H1 (cell line): ENCODE data around the gene ELFN2. TPM values are rescaled to one million over a fixed set of nuclear protein-coding genes. Genes with fewer than 3 reads are reported as not detected.

Experiments
- CTCF ChIA-PET: fragments of 300-600 bp; sonication (Branson Sonifier 250); formaldehyde crosslinking; loops from one replicate; lab custom pipeline; 2021; ENCODE audit not compliant: partially characterized antibody; lab: Charles Lee
- POLR2A ChIA-PET: fragments of 300-600 bp; sonication (Branson Sonifier 250); formaldehyde crosslinking; loops from one replicate; lab custom pipeline; 2021; ENCODE audit warnings: inconsistent platforms; ENCODE audit not compliant: partially characterized antibody; lab: Charles Lee
- DNase-seq, 2 experiments: peaks; one replicate each; pipeline versions ENCODE4 v3.0.0 to v3.0.0-alpha.2; 2010 to 2022; ENCODE audit warnings: low spot score in 2 of 2, low read depth in 1 of 2, mixed read lengths in 1 of 2
- FAIRE-seq: peaks from 2 replicates; lab custom pipeline; 2011; peaks lifted over from hg19 to GRCh38; lab: Jason Lieb, UNC
- H2AFZ ChIP-seq: 2 replicates; pipeline ENCODE4 v1.8.1; 2012; ENCODE audit warnings: low read length, inconsistent platforms
- H2AK5ac ChIP-seq: 2 replicates; pipeline ENCODE4 v1.6.1; 2013; ENCODE audit warnings: low read depth, low read length
- H2BK120ac ChIP-seq: replicated peaks from 2 replicates; pipeline ENCODE3; 2013; ENCODE audit warnings: low read depth, low read length, inconsistent platforms
- H2BK12ac ChIP-seq: 2 replicates; pipeline ENCODE4 v1.6.1; 2013; ENCODE audit warnings: low read depth, low read length
- H2BK15ac ChIP-seq: 2 replicates; pipeline ENCODE4 v1.6.1; 2013; ENCODE audit warnings: low read length
- H2BK20ac ChIP-seq: 2 replicates; pipeline ENCODE4 v1.6.1; 2013; ENCODE audit warnings: low read length
- H2BK5ac ChIP-seq: 2 replicates; pipeline ENCODE4 v1.6.1; 2013; ENCODE audit warnings: low read depth, low read length
- H3K14ac ChIP-seq: 2 replicates; pipeline ENCODE4 v1.6.1; 2013; ENCODE audit warnings: inconsistent platforms; ENCODE audit not compliant: insufficient read length
- H3K18ac ChIP-seq: 2 replicates; pipeline ENCODE4 v1.6.1; 2013; ENCODE audit warnings: low read length; ENCODE audit errors: extremely low read depth
- H3K23ac ChIP-seq: 2 replicates; pipeline ENCODE4 v1.6.1; 2013; ENCODE audit warnings: inconsistent platforms; ENCODE audit not compliant: insufficient read length
- H3K23me2 ChIP-seq: 2 replicates; pipeline ENCODE4 v1.6.1; 2013; ENCODE audit warnings: low read depth, low read length
- H3K27ac ChIP-seq: 2 replicates; pipeline ENCODE4 v1.6.1; 2011; ENCODE audit warnings: low read depth, low read length, inconsistent platforms
- H3K27me3 ChIP-seq, 4 experiments: replicated peaks in 1 of 4; 1 replicate in 1 of 4; 2 replicates in 3 of 4; pipeline versions ENCODE4 v1.6.1 to v1.8.1; 2011 to 2013; ENCODE audit warnings: low read length in 3 of 4, mild to moderate bottlenecking in 3 of 4, inconsistent platforms in 2 of 4, mixed read lengths in 2 of 4, moderate library complexity in 1 of 4; ENCODE audit not compliant: control insufficient read depth in 3 of 4, insufficient read depth in 3 of 4; ENCODE audit errors: extremely low read depth in 1 of 4
- H3K36me3 ChIP-seq, 4 experiments: 2 replicates each; pipeline versions ENCODE4 v1.6.1 to v1.8.1; 2011 to 2013; ENCODE audit warnings: mild to moderate bottlenecking in 4 of 4, low read length in 3 of 4, moderate library complexity in 2 of 4, control low read depth in 1 of 4, inconsistent platforms in 1 of 4; ENCODE audit not compliant: insufficient read depth in 4 of 4, control insufficient read depth in 2 of 4
- H3K4ac ChIP-seq: replicated peaks from 2 replicates; pipeline ENCODE3; 2013; ENCODE audit warnings: low read length, low read depth, mixed read lengths, inconsistent platforms; ENCODE audit not compliant: insufficient read length
- H3K4me1 ChIP-seq, 4 experiments: replicated peaks in 1 of 4; 1 replicate in 1 of 4; 2 replicates in 3 of 4; pipeline versions ENCODE4 v1.6.1 to v1.8.1; 2011 to 2013; ENCODE audit warnings: low read length in 3 of 4, inconsistent platforms in 2 of 4, mixed read lengths in 1 of 4; ENCODE audit not compliant: insufficient read depth in 4 of 4, control insufficient read depth in 3 of 4
- H3K4me2 ChIP-seq, 2 experiments: 2 replicates each; pipeline versions ENCODE4 v1.6.1 to v1.8.1; 2011 to 2013; ENCODE audit warnings: low read depth in 2 of 2, low read length in 2 of 2, control low read depth in 1 of 2, inconsistent platforms in 1 of 2, mild to moderate bottlenecking in 1 of 2; ENCODE audit not compliant: insufficient read depth in 1 of 2
- H3K4me3 ChIP-seq, 4 experiments: fragments of 200-600, 300-600 bp in 1 of 4; sonication (generic), shearing (Covaris generic), sonication (Bioruptor Twin) in 1 of 4; 2 replicates each; pipeline versions ENCODE4 v1.5.1 to v1.8.1; 2011 to 2016; ENCODE audit warnings: low read length in 4 of 4, low read depth in 3 of 4, control low read depth in 2 of 4, inconsistent platforms in 2 of 4, mild to moderate bottlenecking in 2 of 4, mixed read lengths in 1 of 4, moderate library complexity in 1 of 4; ENCODE audit not compliant: insufficient read depth in 2 of 4; ENCODE audit errors: extremely low read depth in 1 of 4
- H3K56ac ChIP-seq: replicated peaks from 2 replicates; pipeline ENCODE3; 2013; ENCODE audit warnings: low read depth, mild to moderate bottlenecking, mixed read lengths, low read length, inconsistent platforms; ENCODE audit not compliant: insufficient read length
- H3K79me1 ChIP-seq: 2 replicates; pipeline ENCODE4 v1.6.1; 2013; ENCODE audit warnings: low read depth, low read length, control low read depth
- H3K79me2 ChIP-seq, 2 experiments: 2 replicates each; pipeline versions ENCODE4 v1.6.1 to v1.8.1; 2012 to 2013; ENCODE audit warnings: low read length in 2 of 2, mild to moderate bottlenecking in 2 of 2, inconsistent platforms in 1 of 2; ENCODE audit not compliant: insufficient read depth in 2 of 2, control insufficient read depth in 1 of 2
- H3K9ac ChIP-seq, 4 experiments: replicated peaks in 1 of 4; 1 replicate in 1 of 4; 2 replicates in 3 of 4; pipeline versions ENCODE4 v1.6.1 to v1.8.1; 2011 to 2013; ENCODE audit warnings: low read depth in 3 of 4, low read length in 3 of 4, control low read depth in 2 of 4, mild to moderate bottlenecking in 2 of 4, moderate library complexity in 2 of 4, inconsistent platforms in 1 of 4; ENCODE audit errors: extremely low read depth in 1 of 4
- H3K9me3 ChIP-seq, 2 experiments: 2 replicates each; pipeline versions ENCODE4 v1.6.1 to v1.8.1; 2012 to 2013; ENCODE audit warnings: mild to moderate bottlenecking in 2 of 2, moderate library complexity in 2 of 2, control low read depth in 1 of 2, inconsistent platforms in 1 of 2, low read depth in 1 of 2, low read length in 1 of 2, mixed read lengths in 1 of 2; ENCODE audit not compliant: insufficient read depth in 2 of 2
- H4K20me1 ChIP-seq, 2 experiments: replicated peaks in 1 of 2; 2 replicates each; pipeline versions ENCODE3 to v1.8.1; 2011 to 2013; ENCODE audit warnings: inconsistent platforms in 2 of 2, low read length in 2 of 2, mild to moderate bottlenecking in 1 of 2; ENCODE audit not compliant: insufficient read depth in 2 of 2, control insufficient read depth in 1 of 2
- H4K5ac ChIP-seq: 2 replicates; pipeline ENCODE4 v1.6.1; 2013; ENCODE audit warnings: low read length, low read depth, mixed read lengths, inconsistent platforms; ENCODE audit not compliant: insufficient read length
- H4K8ac ChIP-seq: 2 replicates; pipeline ENCODE4 v1.8.0; 2013; ENCODE audit warnings: mild to moderate bottlenecking, moderate library complexity, low read length, inconsistent platforms; ENCODE audit not compliant: insufficient read depth; ENCODE audit errors: extremely low read depth
- H4K91ac ChIP-seq: replicated peaks from 2 replicates; pipeline ENCODE3; 2013; ENCODE audit warnings: low read length, mixed read lengths, inconsistent platforms; ENCODE audit not compliant: insufficient read length
- CEBPB ChIP-seq: IDR thresholded peaks from 2 replicates; pipeline ENCODE4 v1.6.1; 2012; ENCODE audit warnings: low read depth, low read length
- EP300 ChIP-seq, 2 experiments: IDR thresholded peaks; 1 replicate in 1 of 2; 2 replicates in 1 of 2; pipeline ENCODE4 v1.6.1; 2011 to 2012; ENCODE audit warnings: low read depth in 2 of 2, low read length in 2 of 2, mild to moderate bottlenecking in 2 of 2, borderline replicate concordance in 1 of 2, inconsistent platforms in 1 of 2, moderate library complexity in 1 of 2
- JUN ChIP-seq: IDR thresholded peaks from 2 replicates; pipeline ENCODE4 v1.6.1; 2011; ENCODE audit warnings: low read depth, mild to moderate bottlenecking, improper control_type of control experiment, low read length
- KDM1A ChIP-seq: fragments of 200-600, 300-600 bp; sonication (generic); IDR thresholded peaks from 2 replicates; pipeline ENCODE4 v1.7.1; 2016; ENCODE audit warnings: mild to moderate bottlenecking, low read length, borderline replicate concordance
- MAFK ChIP-seq: IDR thresholded peaks from 2 replicates; pipeline ENCODE4 v1.6.1; 2012; ENCODE audit warnings: low read depth, mild to moderate bottlenecking, improper control_type of control experiment, low read length
- RFX5 ChIP-seq: IDR thresholded peaks from 2 replicates; pipeline ENCODE4 v1.6.1; 2011; ENCODE audit warnings: low read depth, low read length, improper control_type of control experiment, borderline replicate concordance
- SP4 ChIP-seq: IDR thresholded peaks from 2 replicates; pipeline ENCODE4 v1.6.1; 2012; ENCODE audit warnings: low read length, inconsistent platforms
- WGBS, 2 experiments: shearing (Covaris generic) in 1 of 2; methylation state at CpG; one replicate each; pipeline versions ENCODE4 v1.1.6 to v1.1.7; 2013 to 2015; ENCODE audit warnings: low lambda C conversion rate in 2 of 2, mixed read lengths in 2 of 2, inconsistent platforms in 1 of 2, low coverage in 1 of 2, missing lambda C conversion rate in 1 of 2; ENCODE audit not compliant: insufficient replicate concordance in 2 of 2, insufficient coverage in 1 of 2, insufficient read length in 1 of 2; ENCODE audit errors: extremely low coverage in 1 of 2, missing lambda C conversion rate in 1 of 2; 5-methylcytosine and 5-hydroxymethylcytosine counted together
- polyA plus RNA-seq, 7 experiments: library from polyadenylated mRNA; depleted of rRNA in 3 of 7; stranded (reverse) in 5 of 7; unstranded in 2 of 7; fragments of >200 nt in 5 of 7; fragments of 200-250 nt in 2 of 7; gene quantifications; 1 replicate in 5 of 7; 2 replicates in 1 of 7; 4 replicates in 1 of 7; pipeline versions ENCODE4 v1.2.1 to v1.2.3, GENCODE V29; 2011 to 2013; ENCODE audit warnings: missing spikeins in 2 of 7, mixed read lengths in 2 of 7
- total RNA-seq: library from RNA; stranded (reverse); fragmentation: NEBNext Ultra II Directional; extraction: Animal tissue kit (Norgen Biotek cat#: 25700); gene quantifications from 2 replicates; pipeline ENCODE4 v1.2.1, GENCODE V29; 2021

The ELFN2 gene
- total and polyA plus RNA-seq, 2 of the 8 experiments (the other 6 are each of a cell fraction or from before 2014, with no cell fraction given) = 0.63 to 0.88 TPM

DNA sequence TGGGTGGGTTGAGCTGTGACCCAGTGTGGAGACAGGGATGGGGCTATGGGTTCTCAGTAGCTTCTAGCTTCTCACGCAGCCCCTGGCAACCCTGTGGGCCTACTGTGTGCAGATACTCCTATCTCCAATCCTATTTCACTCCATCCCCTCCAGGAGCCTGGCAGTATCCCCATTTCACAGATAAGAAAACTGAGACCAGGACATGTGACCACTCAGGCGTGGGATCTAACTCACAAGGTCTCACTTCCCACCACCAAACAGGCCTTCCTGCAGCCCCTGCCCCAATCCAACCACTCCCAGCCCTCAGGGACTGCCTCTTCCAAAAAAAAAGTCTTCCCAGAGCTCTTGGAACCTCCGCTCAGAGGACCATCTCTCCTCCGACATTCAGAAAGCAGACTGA lies 15.6 kb downstream of the ELFN2 start:
- Histone ChIP-seq H2AK5ac (no peak overlapping the region; the same call in 1 of the 2 replicates), H4K8ac (no peak overlapping the region), H3K18ac (no peak overlapping the region), H3K27me3 (no peaks in the 10 kb centered on the region; a peak in 1 of 7 replicates), H3K9ac (no peak overlapping the region), H4K5ac (no peak overlapping the region), H3K4me3 (no peak overlapping the region), H3K23me2 (no peaks in the 10 kb centered on the region), H3K9me3 (no peaks in the 10 kb centered on the region), H3K36me3 (no peaks in the 10 kb centered on the region), H3K4ac (no peak overlapping the region), H2BK20ac (no peak overlapping the region), H2AFZ (no peak overlapping the region), H4K91ac (no peak overlapping the region), H3K14ac (no peak overlapping the region), H4K20me1 (no peaks in the 10 kb centered on the region), H3K4me1 (peaks cover 0 to 7% (median 1%) of the 10 kb centered on the region in 4 experiments; a peak in 1 of 7 replicates), H3K56ac (no peak overlapping the region), H3K27ac (no peak overlapping the region), H3K4me2 (no peak overlapping the region), H3K23ac (no peak overlapping the region), H3K79me2 (no peaks in the 10 kb centered on the region), H2BK12ac (no peak overlapping the region), H2BK15ac (no peak overlapping the region), H3K79me1 (no peaks in the 10 kb centered on the region), H2BK120ac (no peak overlapping the region), H2BK5ac (no peak overlapping the region)
- CTCF ChIA-PET = interaction anchor here (0.9 kb wide), 1 partner anchor 64 kb away, joined by 3 read pairs; no protein-coding TSS in a partner anchor
- DNase-seq (no peak), FAIRE-seq (no peak)
- 100% methylated on average over 4 of the region's 4 CpGs; no CpG with 5 or more reads in 1 of the 2 experiments for WGBS, 2 experiments
- POLR2A ChIA-PET = no interaction called here
- TF ChIP-seq CEBPB (no peak), KDM1A (0 out of 2 replicates have a peak, but pooled peaks have one; percentile 45), JUN (no peak), MAFK (no peak), RFX5 (no peak), SP4 (no peak), EP300 (IDR thresholded peaks at IDR 0.05; ENCODE audit: borderline replicate concordance in 1 of 2, low read depth in 2 of 2, low read length in 2 of 2) (no peak)
